H9 (cell line): ENCODE data around the gene GANAB. TPM values are rescaled to one million over a fixed set of nuclear protein-coding genes. Genes with fewer than 3 reads are reported as not detected.

Source experiments
- DNase-seq: peaks from one replicate; pipeline ENCODE4 v3.0.0-alpha.2; 2017
- H2AFZ ChIP-seq: one replicate; pipeline ENCODE4 v1.6.1; 2013; ENCODE audit warnings: mild to moderate bottlenecking, low read length, control low read depth, moderate library complexity
- H2AK5ac ChIP-seq: 2 replicates; pipeline ENCODE4 v1.6.1; 2013; ENCODE audit warnings: low read length, control low read depth, mixed read lengths; ENCODE audit not compliant: insufficient read length
- H2BK120ac ChIP-seq: one replicate; pipeline ENCODE4 v1.6.1; 2013; ENCODE audit warnings: low read depth, mild to moderate bottlenecking, low read length, control low read depth, inconsistent platforms; ENCODE audit not compliant: poor library complexity, severe bottlenecking
- H2BK12ac ChIP-seq: 2 replicates; pipeline ENCODE4 v1.6.1; 2013; ENCODE audit warnings: low read length, control low read depth, mixed read lengths, low read depth; ENCODE audit not compliant: insufficient read length
- H2BK15ac ChIP-seq: 2 replicates; pipeline ENCODE4 v1.6.1; 2013; ENCODE audit warnings: low read depth, low read length, control low read depth
- H2BK20ac ChIP-seq: one replicate; pipeline ENCODE4 v1.6.1; 2013; ENCODE audit warnings: low read depth, mild to moderate bottlenecking, low read length, control low read depth, inconsistent platforms; ENCODE audit not compliant: poor library complexity, severe bottlenecking
- H2BK5ac ChIP-seq: 2 replicates; pipeline ENCODE4 v1.6.1; 2013; ENCODE audit warnings: low read length, control low read depth, mixed read lengths; ENCODE audit not compliant: insufficient read length
- H3K14ac ChIP-seq: 2 replicates; pipeline ENCODE4 v1.6.1; 2013; ENCODE audit warnings: low read length, control low read depth; ENCODE audit not compliant: insufficient read depth
- H3K18ac ChIP-seq: 2 replicates; pipeline ENCODE4 v1.6.1; 2013; ENCODE audit warnings: low read depth, mild to moderate bottlenecking, mixed read lengths, low read length, control low read depth; ENCODE audit not compliant: insufficient read length
- H3K23ac ChIP-seq: 2 replicates; pipeline ENCODE4 v1.6.1; 2013; ENCODE audit warnings: low read length, control low read depth, mixed read lengths, low read depth; ENCODE audit not compliant: insufficient read length
- H3K23me2 ChIP-seq: 2 replicates; pipeline ENCODE4 v1.6.1; 2013; ENCODE audit warnings: low read depth, mild to moderate bottlenecking, mixed read lengths, low read length, control low read depth; ENCODE audit not compliant: insufficient read length, poor library complexity, severe bottlenecking
- H3K27ac ChIP-seq: 2 replicates; pipeline ENCODE4 v1.5.1; 2013; ENCODE audit warnings: low read length, control low read depth, mixed read lengths, low read depth; ENCODE audit not compliant: insufficient read length
- H3K27me3 ChIP-seq: 2 replicates; pipeline ENCODE4 v1.6.1; 2013; ENCODE audit warnings: low read length, control low read depth, inconsistent platforms; ENCODE audit not compliant: insufficient read depth
- H3K4ac ChIP-seq: 2 replicates; pipeline ENCODE4 v1.6.1; 2013; ENCODE audit warnings: low read depth, mild to moderate bottlenecking, control low read depth, inconsistent platforms, low read length, moderate library complexity
- H3K4me1 ChIP-seq: 2 replicates; pipeline ENCODE4 v1.6.1; 2013; ENCODE audit warnings: low read length, control low read depth, inconsistent platforms; ENCODE audit not compliant: insufficient read depth
- H3K4me2 ChIP-seq: 2 replicates; pipeline ENCODE4 v1.6.1; 2013; ENCODE audit warnings: low read length, control low read depth, mixed read lengths; ENCODE audit not compliant: insufficient read length, insufficient read depth
- H3K56ac ChIP-seq: 2 replicates; pipeline ENCODE4 v1.6.1; 2013; ENCODE audit warnings: low read depth, mild to moderate bottlenecking, mixed read lengths, low read length, control low read depth; ENCODE audit not compliant: insufficient read length
- H3K79me1 ChIP-seq: 2 replicates; pipeline ENCODE4 v1.6.1; 2013; ENCODE audit warnings: low read depth, mild to moderate bottlenecking, moderate library complexity, low read length, control low read depth, inconsistent platforms; ENCODE audit not compliant: insufficient read depth, poor library complexity, severe bottlenecking
- H3K79me2 ChIP-seq: 2 replicates; pipeline ENCODE4 v1.6.1; 2013; ENCODE audit warnings: low read length, control low read depth, inconsistent platforms; ENCODE audit not compliant: insufficient read depth
- H3K9ac ChIP-seq: 2 replicates; pipeline ENCODE4 v1.6.1; 2013; ENCODE audit warnings: low read length, control low read depth, mixed read lengths; ENCODE audit not compliant: insufficient read length; ENCODE audit errors: extremely low read depth
- H3K9me3 ChIP-seq: one replicate; pipeline ENCODE4 v1.6.1; 2013; ENCODE audit warnings: low read depth, low read length, inconsistent platforms; ENCODE audit not compliant: control insufficient read depth
- H3T11ph ChIP-seq: one replicate; pipeline ENCODE4 v1.6.1; 2013; ENCODE audit warnings: mild to moderate bottlenecking, low read length, control low read depth, inconsistent platforms
- H4K20me1 ChIP-seq: one replicate; pipeline ENCODE4 v1.6.1; 2013; ENCODE audit not compliant: control insufficient read depth, insufficient read length, insufficient read depth
- H4K5ac ChIP-seq: 2 replicates; pipeline ENCODE4 v1.6.1; 2013; ENCODE audit warnings: low read depth, mild to moderate bottlenecking, mixed read lengths, low read length, control low read depth; ENCODE audit not compliant: insufficient read length
- H4K8ac ChIP-seq: replicated peaks from 2 replicates; pipeline ENCODE4 v1.6.1; 2013; ENCODE audit warnings: low read length, control low read depth, mixed read lengths, low read depth; ENCODE audit not compliant: insufficient read length
- H4K91ac ChIP-seq: 2 replicates; pipeline ENCODE4 v1.6.1; 2013; ENCODE audit warnings: low read depth, mild to moderate bottlenecking, moderate library complexity, mixed read lengths, low read length, control low read depth; ENCODE audit not compliant: insufficient read length
- H3K27ac Mint-ChIP-seq, 3 experiments: 2 replicates in 2 of 3; 3 replicates in 1 of 3; pipeline ENCODE4 v1.8.0; 2020 to 2021; ENCODE audit warnings: mixed read lengths in 3 of 3, mild to moderate bottlenecking in 1 of 3, moderate library complexity in 1 of 3
- H3K27me3 Mint-ChIP-seq: 2 replicates; pipeline ENCODE4 v1.8.0; 2021; ENCODE audit warnings: low read depth, mild to moderate bottlenecking, moderate library complexity, mixed read lengths
- H3K36me3 Mint-ChIP-seq, 3 experiments: 2 replicates in 2 of 3; 3 replicates in 1 of 3; pipeline ENCODE4 v1.8.0; 2020 to 2021; ENCODE audit warnings: low read depth in 3 of 3, mixed read lengths in 3 of 3; ENCODE audit not compliant: insufficient read depth in 1 of 3
- H3K4me1 Mint-ChIP-seq, 2 experiments: 2 replicates each; pipeline ENCODE4 v1.8.0; 2020; ENCODE audit warnings: mixed read lengths in 2 of 2
- H3K4me3 Mint-ChIP-seq, 2 experiments: 2 replicates in 1 of 2; 3 replicates in 1 of 2; pipeline ENCODE4 v1.8.0; 2020 to 2021; ENCODE audit warnings: mild to moderate bottlenecking in 2 of 2, mixed read lengths in 2 of 2, moderate library complexity in 1 of 2
- H3K9me3 Mint-ChIP-seq, 2 experiments: 2 replicates in 1 of 2; 3 replicates in 1 of 2; pipeline ENCODE4 v1.8.0; 2020; ENCODE audit warnings: mild to moderate bottlenecking in 2 of 2, mixed read lengths in 2 of 2, moderate library complexity in 1 of 2
- CTCF ChIP-seq: fragments of 200-600 bp; sonication (generic); conservative IDR thresholded peaks from 3 replicates; pipeline ENCODE4 v1.8.0; 2021; ENCODE audit warnings: antibody characterized with exemption, mild to moderate bottlenecking
- WGBS: extraction: QIAGEN DNeasy Blood & Tissue Kit; methylation state at CpG from one replicate; pipeline ENCODE4 v1.1.7; 2013; ENCODE audit warnings: missing lambda C conversion rate, low lambda C conversion rate, mixed read lengths; ENCODE audit not compliant: insufficient read length; ENCODE audit errors: extremely low coverage; 5-methylcytosine and 5-hydroxymethylcytosine counted together
- total RNA-seq: library from RNA; stranded (reverse); gene quantifications from 2 replicates; pipeline ENCODE4 v1.2.1, GENCODE V29; 2021

Gene GANAB
- total RNA-seq, 1 experiment from 2014 or later, result 387 TPM

- Histone ChIP-seq H3K4me2 (peak overlapping the region; percentile 86), H3K23me2 (peaks cover 14% of the 10 kb centered on the region), H3K56ac (no peak overlapping the region), H3T11ph (no peak overlapping the region), H3K27ac (no peak overlapping the region), H4K5ac (no peak overlapping the region), H3K14ac (peak overlapping the region; percentile 49; the same call in 1 of the 2 replicates), H3K27me3 (no peaks in the 10 kb centered on the region), H4K8ac (no peak overlapping the region), H2BK12ac (no peak overlapping the region), H4K20me1 (no peaks in the 10 kb centered on the region), H3K79me2 (peaks cover 3% of the 10 kb centered on the region; the same call in 1 of the 2 replicates), H2AFZ (no peak overlapping the region), H3K9ac (peak overlapping the region; percentile 95), H3K9me3 (no peaks in the 10 kb centered on the region), H3K23ac (no peak overlapping the region), H3K4me1 (peaks cover 2% of the 10 kb centered on the region; the same call in 1 of the 2 replicates), H2AK5ac (no peak overlapping the region), H2BK15ac (no peak overlapping the region), H2BK20ac (no peak overlapping the region), H3K79me1 (no peaks in the 10 kb centered on the region), H2BK5ac (no peak overlapping the region), H3K18ac (peak overlapping the region; percentile 38), H4K91ac (no peak overlapping the region), H2BK120ac (no peak overlapping the region), H3K4ac (no peak overlapping the region)
- WGBS, result no CpG with 5 or more reads among the region's 39 CpGs
- no peak for TF ChIP-seq CTCF
- Mint-ChIP-seq H3K4me3 (peak overlapping the region; percentile 94 to 99), H3K9me3 (no peaks in the 10 kb centered on the region; a peak in 1 of 5 replicates), H3K4me1 (peaks cover 17 to 21% of the 10 kb centered on the region in 2 experiments), H3K27ac (peak overlapping the region; percentile 96 to 98 (median 97)), H3K36me3 (peaks cover 29 to 54% (median 29%) of the 10 kb centered on the region in 3 experiments), H3K27me3 (no peaks in the 10 kb centered on the region; the same call in 1 of the 2 replicates)
- DNase-seq, result no peak
These were observed 19.3 kb upstream of the GANAB start for GRCh38 chr11:62665599-62666258.
